ENCODE results near the gene KLHL11.

DNA sequence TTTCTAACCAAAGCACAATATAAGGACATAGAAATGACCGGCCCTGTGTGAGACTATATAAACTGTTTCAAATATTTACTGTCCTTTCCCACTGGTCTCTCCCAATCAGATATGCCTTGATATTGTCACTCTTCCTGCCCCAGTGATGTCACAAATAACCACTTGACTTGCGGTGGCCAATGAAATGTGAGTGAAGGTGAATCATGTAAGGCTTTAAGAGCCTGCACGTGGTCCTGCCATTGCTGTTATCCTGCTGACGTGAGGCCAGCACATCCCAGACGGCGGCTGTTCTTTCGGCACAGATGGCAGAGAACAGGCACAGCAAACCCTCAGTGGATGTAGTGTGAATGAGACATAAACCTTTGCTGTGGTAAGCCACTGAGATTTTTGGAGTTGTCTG is 5.4 kb upstream of the KLHL11 start:
- TF ChIP-seq, protein P1, sequence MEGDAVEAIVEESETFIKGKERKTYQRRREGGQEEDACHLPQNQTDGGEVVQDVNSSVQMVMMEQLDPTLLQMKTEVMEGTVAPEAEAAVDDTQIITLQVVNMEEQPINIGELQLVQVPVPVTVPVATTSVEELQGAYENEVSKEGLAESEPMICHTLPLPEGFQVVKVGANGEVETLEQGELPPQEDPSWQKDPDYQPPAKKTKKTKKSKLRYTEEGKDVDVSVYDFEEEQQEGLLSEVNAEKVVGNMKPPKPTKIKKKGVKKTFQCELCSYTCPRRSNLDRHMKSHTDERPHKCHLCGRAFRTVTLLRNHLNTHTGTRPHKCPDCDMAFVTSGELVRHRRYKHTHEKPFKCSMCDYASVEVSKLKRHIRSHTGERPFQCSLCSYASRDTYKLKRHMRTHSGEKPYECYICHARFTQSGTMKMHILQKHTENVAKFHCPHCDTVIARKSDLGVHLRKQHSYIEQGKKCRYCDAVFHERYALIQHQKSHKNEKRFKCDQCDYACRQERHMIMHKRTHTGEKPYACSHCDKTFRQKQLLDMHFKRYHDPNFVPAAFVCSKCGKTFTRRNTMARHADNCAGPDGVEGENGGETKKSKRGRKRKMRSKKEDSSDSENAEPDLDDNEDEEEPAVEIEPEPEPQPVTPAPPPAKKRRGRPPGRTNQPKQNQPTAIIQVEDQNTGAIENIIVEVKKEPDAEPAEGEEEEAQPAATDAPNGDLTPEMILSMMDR (IDR thresholded peaks at IDR 0.05; ENCODE audit: low read length) = no peak
- no peak for TF ChIP-seq EZH2 (IDR thresholded peaks at IDR 0.05; ENCODE audit: borderline replicate concordance, low read length)

Data from OCI-LY1 (cell line).